BJ (cell line): ENCODE measurements around the gene MIA3. TPM values are rescaled to one million over a fixed set of nuclear protein-coding genes. Genes with fewer than 3 reads are reported as not detected.

Experiments used
- CTCF ChIA-PET: fragments of 350-600 bp; formaldehyde crosslinking; extraction: SDS; loops from one replicate; lab custom pipeline; 2021; ENCODE audit warnings: antibody characterized with exemption, inconsistent platforms; lab: Yijun Ruan, JAX
- POLR2A ChIA-PET: fragments of 300-600 bp; sonication (Branson Sonifier 250); formaldehyde crosslinking; extraction: SDS; loops from one replicate; lab custom pipeline; 2021; ENCODE audit warnings: antibody characterized with exemption; lab: Charles Lee
- DNase-seq: peaks from one replicate; pipeline ENCODE4 v3.0.0-alpha.2; 2011; ENCODE audit warnings: low read depth
- H3K27me3 ChIP-seq: 2 replicates; pipeline ENCODE4 v1.6.0; 2011; ENCODE audit warnings: low read length; ENCODE audit not compliant: control insufficient read depth, insufficient read depth
- H3K36me3 ChIP-seq: 2 replicates; pipeline ENCODE4 v1.5.1; 2011; ENCODE audit warnings: low read length; ENCODE audit not compliant: control insufficient read depth, insufficient read depth
- H3K4me3 ChIP-seq: 2 replicates; pipeline ENCODE4 v1.5.1; 2011; ENCODE audit warnings: low read depth, mild to moderate bottlenecking, control low read depth, low read length
- CTCF ChIP-seq: IDR thresholded peaks from 2 replicates; pipeline ENCODE4 v1.5.1; 2011; ENCODE audit warnings: low read depth, mild to moderate bottlenecking, control low read depth, inconsistent platforms, low read length, moderate library complexity; ENCODE audit not compliant: insufficient read depth
- polyA plus RNA-seq: library from polyadenylated mRNA; depleted of rRNA; stranded (reverse); fragments of >200 nt; gene quantifications from 2 replicates; pipeline ENCODE4 v1.2.3, GENCODE V29; 2011; rRNA removed

MIA3 gene
- polyA plus RNA-seq, 1 experiment: 79.3 TPM

- Histone ChIP-seq H3K36me3 (0 out of 2 replicates have a peak, but pooled peaks cover 5% of the 10 kb centered on the region), H3K4me3 (peak within 1 kb of the TSS; percentile 83), H3K27me3 (no peaks in the 10 kb centered on the region)
- no peak for TF ChIP-seq CTCF
- ChIA-PET POLR2A (no interaction called here), CTCF (interaction anchor here (0.6 to 1.6 kb wide), 3 partner anchors 9 to 247 kb away, joined by 3 to 5 read pairs (median 3); no protein-coding TSS in a partner anchor)
- DNase-seq: peak; percentile 17
Measured at GRCh38 chr1:222712253-222713090, 94.6 kb downstream of the MIA3 start, which contains the start of the genes AIDA and BROX. AIDA (minus strand) TSS chr1:222712491; CDS start chr1:222712317, 174 bp downstream. BROX (plus strand) TSS chr1:222712564; CDS start chr1:222715700, 3,136 bp downstream.

- CTCF ChIA-PET: interaction anchor here (0.6 to 1.6 kb wide), 5 partner anchors 10 to 816 kb away, joined by 3 to 5 read pairs (median 3); no protein-coding TSS in a partner anchor
- DNase-seq: peak; percentile 81
- H3K4me3 ChIP-seq: peak overlapping the region; percentile 83
- H3K27me3 ChIP-seq: no peaks in the 10 kb centered on the region
- no peak for TF ChIP-seq CTCF
- POLR2A ChIA-PET: no interaction called here
- H3K36me3 ChIP-seq: peaks cover 5% of the 10 kb centered on the region; the same call in 1 of the 2 replicates
Measured at GRCh38 chr1:222713091-222713961, 95.4 kb downstream of the MIA3 start.

- CTCF ChIA-PET: no interaction called here
- no peak for DNase-seq
- no peak for TF ChIP-seq CTCF
- POLR2A ChIA-PET: no interaction called here
- Histone ChIP-seq H3K27me3 (no peaks in the 10 kb centered on the region), H3K4me3 (no peak overlapping the region), H3K36me3 (peaks cover 8% of the 10 kb centered on the region)
Measured at GRCh38 chr1:222716393-222716792, 98.5 kb downstream of the MIA3 start.

Other genes starting within 250 kb of the MIA3 start
- gene HHIPL2, start 70.0 kb upstream of the MIA3 start, polyA plus RNA-seq: 0.23 and 0.32 TPM in 2 replicates
- gene TAF1A, start 28.2 kb upstream of the MIA3 start, polyA plus RNA-seq: 2.2 and 4.2 TPM in 2 replicates
- gene AIDA, start 94.4 kb downstream of the MIA3 start, polyA plus RNA-seq: 49.8 and 91.9 TPM in 2 replicates
- gene BROX, start 94.5 kb downstream of the MIA3 start, polyA plus RNA-seq: 2.6 and 6.4 TPM in 2 replicates
- not detected in 2 replicates for gene FAM177B, start 119.1 kb downstream of the MIA3 start, polyA plus RNA-seq
- gene DISP1, start 196.9 kb downstream of the MIA3 start, polyA plus RNA-seq: 5.7 and 6.2 TPM in 2 replicates